GM18526 (cell line): Measurements from ENCODE around the gene CASP12.

ENCODE experiments used
- POLR2A ChIP-seq: IDR thresholded peaks from 3 replicates; pipeline ENCODE4 v1.6.1; 2011; ENCODE audit not compliant: insufficient read length; ENCODE audit errors: extremely low read depth

CASP12 gene

DNA sequence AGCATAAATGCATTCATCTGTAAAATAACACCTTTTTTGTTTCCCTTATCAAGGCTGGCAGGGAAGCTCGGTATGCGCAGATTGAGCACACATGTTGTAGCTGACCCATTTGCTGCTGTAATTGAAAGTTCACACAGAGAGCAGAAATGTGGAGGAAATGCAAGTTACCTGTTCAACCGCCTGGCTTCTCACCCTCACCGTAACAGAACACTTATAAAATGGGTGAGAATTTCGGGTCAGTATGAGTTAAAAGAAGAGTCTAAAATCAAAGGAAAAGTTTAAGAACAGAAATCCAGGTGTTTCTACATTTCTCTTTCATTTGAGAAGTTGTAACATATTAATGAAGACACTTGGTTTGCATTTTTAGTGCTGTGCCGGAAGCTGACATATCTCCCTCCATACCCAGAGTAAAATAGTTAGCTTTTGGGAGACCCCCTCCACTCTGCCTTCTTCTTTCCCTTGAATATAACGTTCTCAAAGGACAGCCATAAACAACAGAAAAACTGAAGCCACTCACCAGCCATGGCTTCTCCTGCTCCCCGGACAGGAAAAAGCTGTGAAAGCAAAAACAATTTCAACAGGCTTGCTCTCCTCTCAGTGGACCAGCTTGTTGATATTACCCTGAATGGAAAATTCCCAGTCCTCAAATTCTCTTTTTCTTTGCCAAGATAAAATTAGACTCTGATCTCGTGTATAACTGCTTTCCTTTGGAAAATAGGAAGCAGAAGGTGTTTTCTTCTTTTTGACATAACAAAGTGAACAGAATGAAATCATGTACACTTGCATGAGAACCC is at the start of gene CASP12:
CASP12 (minus strand) TSS at position 570 of the 794 bp plus-strand sequence.
- no peak for TF ChIP-seq POLR2A

DNA sequence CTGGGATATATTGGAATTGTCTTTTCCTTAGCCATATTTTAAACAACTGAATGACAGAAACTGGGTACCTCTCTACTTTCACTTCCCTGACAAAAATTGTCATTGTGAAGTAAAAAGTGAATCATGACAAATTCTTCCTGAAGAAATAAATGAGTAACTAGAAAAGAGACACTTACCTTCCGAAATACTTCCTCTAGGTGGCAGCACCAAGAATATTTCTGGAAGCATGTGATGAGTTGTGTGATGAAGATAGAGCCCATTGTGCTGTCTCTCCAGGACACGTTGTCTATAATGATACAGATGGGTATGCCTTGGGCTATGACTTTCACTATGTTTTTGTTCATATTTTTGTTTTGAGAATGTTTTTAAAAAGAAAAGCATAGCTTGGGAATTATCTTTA is 48.6 kb upstream of the CASP12 start:
- no peak for TF ChIP-seq POLR2A

DNA sequence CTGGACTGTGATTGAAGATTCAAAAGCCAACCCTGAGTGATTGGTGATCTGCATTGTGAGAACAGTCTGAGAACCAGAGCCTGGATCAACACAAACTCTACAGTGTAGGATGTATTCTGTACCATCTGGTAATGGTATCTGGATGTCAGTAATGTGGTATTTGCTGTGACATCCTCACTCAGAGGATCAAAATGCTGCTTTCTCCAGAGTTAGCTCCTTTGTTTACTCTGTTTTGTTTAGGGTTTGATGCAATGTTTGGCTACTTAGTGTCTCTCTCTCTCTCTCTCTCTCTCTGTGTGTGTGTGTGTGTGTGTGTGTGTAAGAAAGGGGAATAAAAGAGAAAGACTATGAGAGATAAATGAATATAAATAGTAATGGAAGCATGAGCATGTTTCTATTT is 45.8 kb upstream of the CASP12 start:
- no peak for TF ChIP-seq POLR2A

DNA sequence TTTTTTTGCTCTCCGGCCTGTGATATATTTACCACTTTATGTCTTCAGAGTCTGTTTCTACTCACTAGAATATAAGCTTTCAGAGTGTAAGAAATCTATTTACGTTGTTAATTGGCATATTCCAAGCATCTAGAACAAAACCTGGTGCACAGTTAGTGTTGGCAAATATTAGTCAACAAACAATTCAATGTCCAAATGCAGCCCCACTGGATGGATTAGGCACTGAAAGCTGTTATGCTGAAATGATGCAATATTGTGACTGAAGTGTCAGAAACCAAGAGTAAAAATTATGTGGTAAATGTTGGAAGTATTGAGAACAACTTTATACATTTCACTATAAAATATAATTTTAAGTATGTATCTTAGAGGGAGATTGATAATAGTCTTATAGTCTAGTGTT is 45.3 kb upstream of the CASP12 start:
- no peak for TF ChIP-seq POLR2A

- no peak for TF ChIP-seq POLR2A
Observed at GRCh38 chr11:104934594-104934993, 36.3 kb upstream of the CASP12 start.

- no peak for TF ChIP-seq POLR2A
Observed at GRCh38 chr11:104928811-104929210, 30.6 kb upstream of the CASP12 start.

DNA sequence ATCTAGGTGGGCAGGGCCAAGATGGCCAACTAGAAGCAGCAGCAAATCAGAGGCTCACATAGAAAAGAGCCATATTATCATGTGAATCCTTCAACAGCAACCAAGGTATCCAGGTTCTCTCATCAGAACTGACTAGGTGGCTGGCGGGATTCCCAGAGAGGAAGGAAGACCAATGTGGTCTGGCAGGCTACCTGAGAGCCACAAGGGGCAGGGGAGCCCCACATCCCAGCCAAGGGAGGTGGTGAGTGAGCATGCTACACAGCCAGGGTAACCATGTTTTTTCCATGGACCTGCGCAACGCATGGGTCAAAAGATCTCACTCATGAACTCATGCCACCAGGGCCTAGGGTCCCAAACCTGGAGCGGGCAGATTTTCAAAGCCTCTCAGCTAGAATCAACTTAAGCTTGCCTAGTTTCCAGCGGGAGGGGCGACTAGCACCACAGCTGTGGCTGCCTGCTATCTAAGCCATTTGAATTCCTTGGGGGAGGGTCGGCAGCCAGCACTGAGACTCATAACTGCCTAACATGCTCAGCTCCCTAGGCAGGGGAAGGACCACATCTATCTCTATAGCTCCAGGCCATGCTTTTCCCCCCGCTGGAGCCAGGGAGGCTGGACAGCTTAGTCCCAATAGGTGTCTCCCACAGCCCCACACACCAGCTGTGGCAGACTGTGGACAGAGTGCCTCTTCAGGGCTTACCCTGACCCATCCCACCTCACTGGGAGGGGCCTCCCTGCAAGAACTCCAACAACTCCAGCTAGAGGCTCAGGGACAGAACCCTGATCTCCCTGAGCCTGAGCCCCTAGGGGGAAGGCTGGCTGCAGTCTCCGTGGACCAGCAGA is 28.7 kb upstream of the CASP12 start:
- no peak for TF ChIP-seq POLR2A

DNA sequence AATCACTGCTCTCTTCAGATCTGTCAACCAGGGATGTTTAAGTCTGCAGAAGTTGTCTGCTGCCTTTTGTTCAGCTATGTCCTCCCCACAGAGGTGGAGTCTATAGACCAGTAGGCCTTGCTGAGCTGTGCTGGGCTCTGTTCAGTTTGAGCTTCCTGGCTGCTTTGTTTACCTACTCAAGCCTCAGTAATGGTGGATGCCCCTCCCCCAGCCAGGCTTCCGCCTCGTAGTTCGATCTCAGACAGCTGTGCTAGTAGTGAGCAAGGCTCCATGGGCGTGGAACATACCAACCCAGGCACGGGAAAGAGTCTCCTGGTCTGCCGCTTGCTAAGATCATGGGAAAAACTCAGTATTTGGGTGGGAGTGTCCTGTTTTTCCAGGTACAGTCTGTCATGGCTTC is 27.6 kb upstream of the CASP12 start:
- no peak for TF ChIP-seq POLR2A

- TF ChIP-seq POLR2A, result no peak
Observed at GRCh38 chr11:104918113-104918824, 20.0 kb upstream of the CASP12 start.

DNA sequence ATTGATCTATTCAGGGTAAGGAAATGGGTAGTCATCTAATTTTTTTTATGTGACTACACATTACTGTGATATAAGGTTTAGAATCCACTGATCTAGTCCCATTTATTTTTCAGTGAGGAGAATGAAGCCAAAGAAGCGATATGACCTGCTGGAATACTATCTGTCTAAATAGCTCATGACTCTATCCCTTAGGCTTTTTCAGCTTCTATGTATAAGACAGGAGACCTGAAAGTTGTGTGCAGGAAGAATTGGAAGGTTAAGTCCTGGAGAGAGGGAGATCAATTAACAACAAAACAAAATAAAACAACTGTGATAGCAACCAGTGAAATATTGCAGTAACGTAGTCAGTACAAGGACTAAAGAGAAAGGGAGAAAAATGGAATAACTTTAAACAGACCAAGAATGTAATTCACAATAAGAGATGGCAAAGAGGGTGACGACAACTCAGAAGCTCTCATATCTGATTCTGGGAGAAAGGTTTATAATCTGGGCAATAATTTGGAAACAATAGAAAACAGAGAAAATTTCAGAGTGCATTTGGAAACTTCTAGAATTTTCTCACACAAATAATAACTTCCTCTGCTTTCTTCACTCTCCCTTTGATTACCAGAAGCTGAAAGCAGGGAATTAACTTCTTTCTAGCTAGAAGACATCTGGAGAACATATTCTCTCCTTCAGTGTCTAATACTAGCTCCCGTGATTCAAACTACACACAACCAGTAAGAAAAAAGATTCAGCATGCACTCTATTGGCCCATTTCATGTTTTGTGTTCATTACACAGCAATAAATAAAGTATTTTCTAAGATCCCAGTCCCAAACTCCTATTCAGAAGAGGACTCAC is 19.2 kb upstream of the CASP12 start:
- no peak for TF ChIP-seq POLR2A

DNA sequence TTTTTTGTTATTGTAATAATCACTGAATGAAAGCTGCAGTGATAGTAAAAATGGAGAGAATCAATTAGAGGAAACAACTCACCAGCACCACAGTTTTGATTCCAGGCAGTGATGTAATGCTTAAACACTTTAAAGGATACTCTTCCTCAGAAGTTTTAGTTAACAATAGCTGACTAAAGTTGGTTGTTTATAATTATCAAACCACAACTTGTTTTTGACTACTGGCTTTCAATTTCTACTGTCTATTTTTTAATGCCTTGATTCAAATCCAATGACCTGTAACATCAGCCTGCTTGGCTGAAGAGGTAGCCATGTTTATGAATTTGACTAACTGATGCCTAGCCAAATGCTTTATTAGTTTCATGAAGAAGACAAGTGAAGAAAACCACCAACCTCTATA is 18.2 kb upstream of the CASP12 start:
- no peak for TF ChIP-seq POLR2A

GRCh38 chr11:104912102-104912501 is 13.8 kb upstream of the CASP12 start:
- no peak for TF ChIP-seq POLR2A

- TF ChIP-seq POLR2A, result no peak
Observed at GRCh38 chr11:104908186-104908531, 9.9 kb upstream of the CASP12 start.

- TF ChIP-seq POLR2A, result no peak
Observed at GRCh38 chr11:104907521-104908185, 9.4 kb upstream of the CASP12 start.
